ENCODE data around the gene SLF2. TPM values are rescaled to one million over a fixed set of nuclear protein-coding genes. Genes with fewer than 3 reads are reported as not detected.
A peak's percentile ranks its signal among the peaks of the same experiment; 100 is the strongest.

The SLF2 gene
- total RNA-seq, 1 donor from 2014 or later = 3.1 TPM

DNA sequence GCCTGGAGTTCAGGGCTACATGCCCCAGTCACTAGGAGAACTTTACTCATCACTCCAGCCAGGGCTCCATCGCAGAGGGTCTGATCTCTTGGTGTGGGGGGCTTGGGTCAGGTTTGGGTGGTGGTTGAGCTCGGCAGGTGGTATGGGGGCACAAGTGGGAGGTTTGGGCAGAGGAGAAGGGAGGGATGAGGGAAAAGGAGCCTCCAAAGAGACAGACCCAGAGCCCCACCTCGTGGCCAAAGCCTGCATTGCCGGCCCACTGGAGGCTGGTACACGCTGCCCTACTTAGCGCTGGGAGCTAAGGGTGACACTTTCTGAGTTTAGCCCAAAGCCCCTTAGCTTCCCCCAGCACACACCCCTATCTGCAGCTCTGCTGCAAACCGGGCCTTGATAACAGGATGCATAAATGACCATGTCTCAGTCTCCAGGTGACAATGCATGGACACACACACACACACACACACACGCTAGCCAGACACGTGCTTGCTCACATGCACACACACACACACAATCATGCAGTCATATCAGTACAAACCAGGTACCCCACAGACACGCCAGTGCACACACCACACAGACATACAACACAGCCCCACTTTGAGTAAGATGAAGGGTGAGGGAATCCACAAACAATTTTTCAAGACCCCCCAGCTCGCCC, 101.6 kb downstream of the SLF2 start:
- peaks cover 9 to 16% of the 10 kb centered on the region in 2 donors for H3K4me1 ChIP-seq
- intact Hi-C loops (cut with DNase I) = no loop called here
- peak; percentile 88 to 94 (median 92) for TF ChIP-seq CTCF (IDR thresholded peaks at IDR 0.05)
- H3K27me3 ChIP-seq = no peaks in the 10 kb centered on the region
- H3K27ac ChIP-seq = no peak overlapping the region
- DNase-seq (ENCODE audit: low spot score in 2 of 2) = peak in 1 of 2 donors; percentile 91
- no peaks in the 10 kb centered on the region for H3K36me3 ChIP-seq
- no peaks in the 10 kb centered on the region for H3K9me3 ChIP-seq
- H3K4me3 ChIP-seq = no peak overlapping the region

Other genes with a start within 250 kb of the SLF2 start
- not detected for gene PAX2, start 167.4 kb upstream of the SLF2 start, total RNA-seq
- gene SEMA4G, start 56.5 kb downstream of the SLF2 start, total RNA-seq = 2.1 TPM
- gene MRPL43, start 74.5 kb downstream of the SLF2 start, total RNA-seq = 54.5 TPM
- 11.5 TPM for gene TWNK, start 74.6 kb downstream of the SLF2 start, total RNA-seq
- gene LZTS2, start 86.8 kb downstream of the SLF2 start, total RNA-seq = 169 TPM
- gene PDZD7, start 118.2 kb downstream of the SLF2 start, total RNA-seq = 0.53 TPM
- gene SFXN3, start 118.3 kb downstream of the SLF2 start, total RNA-seq = 72.4 TPM
- gene KAZALD1, start 149.0 kb downstream of the SLF2 start, total RNA-seq = 5.7 TPM
- not detected for gene TLX1, start 218.3 kb downstream of the SLF2 start, total RNA-seq